Suppressor macrophage (primary cell): ENCODE data around the gene MFAP3.
"Not testable (repeated sequence)": the region's sequence is repeated elsewhere in the genome, so short reads cannot be mapped to it uniquely, and the experiment has no call there.

ENCODE experiments used
- DNase-seq, 4 experiments: peaks; one replicate each; pipeline ENCODE4 v3.0.0-alpha.2; 2020 to 2022
- total RNA-seq, 17 experiments: gene quantifications; one replicate each; lab custom pipeline; 2026; ENCODE audit warnings: mixed read lengths in 6 of 17, inconsistent platforms in 3 of 17; lab: John Stamatoyannopoulos, UW

MFAP3 gene
- total RNA-seq, result 33.1 to 81.4 (median 53.1) reads per million in 17 experiments

DNA sequence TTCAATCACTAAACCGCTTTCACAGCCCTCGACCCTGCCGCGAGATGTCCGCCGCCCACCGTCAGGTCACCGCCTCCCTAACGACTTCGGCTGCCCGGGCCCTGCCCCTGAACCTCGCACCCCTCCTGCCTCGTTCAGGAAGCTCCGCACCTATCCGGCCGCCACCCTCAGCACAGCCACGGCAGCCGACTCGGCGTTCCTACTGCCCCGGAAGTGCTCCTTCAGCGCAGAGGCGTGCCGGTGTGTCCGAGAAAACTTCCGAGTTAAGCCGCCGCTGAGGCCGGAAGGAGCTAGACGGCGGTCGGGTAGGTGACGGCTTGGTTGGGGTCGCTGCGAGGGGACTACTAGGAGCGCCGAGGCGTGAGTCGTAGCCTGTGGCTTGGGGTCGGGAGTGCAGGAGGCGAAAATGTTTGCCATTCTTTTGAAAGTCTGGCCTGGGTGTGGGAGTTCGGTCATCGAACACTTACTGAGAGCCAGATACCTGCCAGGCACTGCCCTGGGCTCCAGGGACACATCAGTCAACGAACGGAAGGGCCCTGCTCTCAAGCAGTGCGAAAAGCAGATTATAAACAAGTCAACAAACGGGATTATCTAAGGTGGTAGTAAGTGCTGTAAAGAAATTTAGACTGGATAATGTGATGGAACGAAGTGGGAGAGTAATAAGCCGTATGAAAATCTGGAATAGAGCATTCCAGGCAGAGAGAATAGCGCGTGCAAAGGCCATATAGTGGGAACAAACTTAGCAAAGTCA, at the start of gene MFAP3, which contains the start of gene FAM114A2:
Gene MFAP3, plus strand, starts transcription at position 261 of the 751 bp plus-strand sequence. CDS start 10,756 bp downstream, outside the sequence.
Gene FAM114A2, minus strand, starts transcription at position 204 of the 751 bp plus-strand sequence. CDS start 3,957 bp downstream, outside the sequence.
- peak; percentile 89 to 94 (median 92) for DNase-seq

DNA sequence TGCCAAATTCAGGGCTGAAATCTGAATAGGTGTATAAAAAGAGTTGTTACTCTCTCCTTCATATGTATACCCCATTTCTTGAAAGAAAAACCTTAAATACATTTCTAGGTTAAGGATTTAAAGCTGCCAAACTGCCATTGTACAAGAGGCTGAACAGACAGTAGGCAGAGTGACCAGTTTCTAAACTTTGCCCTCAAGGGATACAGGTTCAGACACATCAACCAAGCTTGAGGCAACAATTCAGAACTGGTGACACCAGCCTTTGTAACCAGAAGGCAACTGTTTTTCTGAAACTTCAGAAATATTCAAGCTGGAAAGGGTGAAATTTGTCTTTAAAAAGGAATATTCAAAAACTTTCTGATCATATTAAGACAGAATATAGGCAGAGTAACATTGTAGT, 47.6 kb upstream of the MFAP3 start:
- no peak for DNase-seq

DNA sequence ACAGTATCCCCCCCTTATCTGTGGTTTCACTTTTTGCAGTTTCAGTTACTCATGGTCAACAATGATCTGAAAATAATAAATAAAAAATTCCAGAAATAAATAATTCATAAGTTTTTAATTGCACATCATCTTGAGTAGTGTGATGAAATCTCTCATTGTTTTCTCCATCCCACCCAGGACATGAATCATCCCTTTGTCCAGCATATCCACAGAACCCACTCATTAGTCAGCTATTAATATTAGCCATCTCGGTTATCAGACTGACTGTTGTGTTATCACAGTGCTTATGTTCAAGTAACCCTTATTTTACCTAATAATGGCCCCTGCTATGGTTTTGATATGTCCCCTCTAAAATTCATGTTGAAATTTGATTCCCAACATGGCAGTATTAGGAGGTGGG, 40.8 kb upstream of the MFAP3 start:
- DNase-seq, result no peak

DNA sequence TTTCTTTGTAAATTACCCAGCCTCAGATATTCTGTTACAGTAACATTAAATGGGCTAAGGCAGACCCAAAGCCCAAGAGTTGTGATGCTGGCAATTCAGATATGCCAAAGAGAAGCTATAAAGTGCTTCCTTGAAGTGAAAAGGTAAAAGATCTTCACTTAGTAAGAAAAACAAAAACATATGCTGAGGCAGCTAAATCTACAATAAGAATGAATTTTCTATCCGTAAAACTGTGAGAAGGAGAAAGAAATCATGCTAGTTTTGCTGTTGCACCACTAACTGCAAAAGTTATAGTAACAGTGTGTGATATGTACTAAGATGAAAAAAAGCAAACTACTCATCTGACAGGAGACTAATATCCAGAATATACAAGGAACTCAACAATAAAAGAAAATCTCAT, 40.0 kb upstream of the MFAP3 start:
- no peak for DNase-seq

DNA sequence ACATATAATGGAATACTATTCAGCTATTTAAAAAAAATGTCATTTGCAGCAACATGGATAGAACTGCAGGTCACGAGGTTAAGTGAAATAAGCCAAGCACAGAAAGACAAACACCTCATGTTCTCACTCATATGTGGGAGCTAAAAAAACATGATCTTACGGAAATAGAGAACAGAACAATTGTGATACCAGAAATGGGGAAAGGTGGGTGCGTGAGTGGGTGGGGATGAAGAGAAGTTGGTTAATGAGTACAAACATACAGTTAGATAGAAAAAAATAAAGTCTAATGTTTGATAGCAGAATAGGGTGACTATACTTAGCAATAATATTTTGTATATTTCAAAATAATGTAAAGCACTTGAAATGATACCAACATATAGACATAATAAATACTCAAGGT, 38.8 kb upstream of the MFAP3 start:
- DNase-seq, result no peak

DNA sequence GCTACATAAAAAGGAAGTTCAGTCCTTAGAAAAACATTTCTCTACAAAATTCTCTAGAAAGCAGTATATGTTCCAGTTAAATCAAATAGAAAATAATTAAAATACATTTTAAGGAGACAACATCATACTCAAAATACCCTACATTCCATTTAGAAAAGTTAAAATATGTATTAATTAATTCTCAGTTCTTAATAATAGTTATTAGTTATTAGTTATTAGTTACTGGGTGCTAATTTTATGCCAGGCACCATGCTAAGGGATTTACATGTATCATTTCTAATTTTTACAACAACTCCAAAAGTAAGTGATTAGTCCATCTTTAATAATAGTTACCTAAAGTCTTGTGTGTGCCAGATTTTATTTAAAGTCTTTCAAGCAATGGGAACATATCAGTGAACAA, 38.1 kb upstream of the MFAP3 start:
- no peak for DNase-seq

DNA sequence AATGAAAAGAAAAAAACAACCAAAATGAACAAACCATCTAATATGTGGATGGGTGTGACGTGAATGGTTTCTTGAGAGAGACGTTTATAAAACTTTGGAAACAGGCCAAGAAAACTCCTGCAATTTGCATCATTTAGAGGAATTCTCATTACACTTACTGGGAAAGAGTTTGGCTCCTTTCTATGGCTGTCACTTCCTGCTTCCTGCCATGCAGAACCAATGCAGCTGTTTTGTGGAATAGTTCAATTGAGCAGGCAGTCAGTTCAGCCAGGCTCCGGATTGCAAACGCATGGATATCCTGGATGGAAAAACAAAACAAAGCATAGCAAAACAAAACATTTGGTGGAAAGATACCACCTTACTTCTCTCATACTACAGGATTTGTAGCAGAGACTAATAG, 36.7 kb upstream of the MFAP3 start:
- DNase-seq, result no peak

DNA sequence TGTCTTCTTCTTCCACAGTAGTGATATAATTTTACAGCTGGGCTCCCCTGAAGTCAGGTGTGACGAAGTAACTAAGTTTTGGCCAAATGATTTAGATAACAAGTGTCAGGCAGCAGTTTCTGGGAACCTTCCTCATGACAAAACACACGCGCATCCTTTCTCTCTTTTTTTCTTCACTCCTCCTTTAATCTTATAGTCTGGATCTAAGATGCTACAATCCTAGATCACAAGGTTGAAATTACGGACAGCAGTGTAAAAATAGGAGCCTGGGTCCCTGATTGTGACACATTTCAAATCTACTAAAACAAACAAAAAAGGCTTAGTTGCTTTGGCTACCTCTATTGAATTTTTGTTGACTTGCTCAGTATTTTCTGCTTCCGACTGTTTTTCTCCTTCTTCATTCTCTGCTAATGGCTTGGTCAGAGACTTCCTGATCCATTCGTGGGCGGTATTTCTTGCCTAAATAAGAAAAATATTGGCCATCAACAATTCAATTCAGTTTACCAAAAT, 36.2 kb upstream of the MFAP3 start:
- DNase-seq, result no peak

DNA sequence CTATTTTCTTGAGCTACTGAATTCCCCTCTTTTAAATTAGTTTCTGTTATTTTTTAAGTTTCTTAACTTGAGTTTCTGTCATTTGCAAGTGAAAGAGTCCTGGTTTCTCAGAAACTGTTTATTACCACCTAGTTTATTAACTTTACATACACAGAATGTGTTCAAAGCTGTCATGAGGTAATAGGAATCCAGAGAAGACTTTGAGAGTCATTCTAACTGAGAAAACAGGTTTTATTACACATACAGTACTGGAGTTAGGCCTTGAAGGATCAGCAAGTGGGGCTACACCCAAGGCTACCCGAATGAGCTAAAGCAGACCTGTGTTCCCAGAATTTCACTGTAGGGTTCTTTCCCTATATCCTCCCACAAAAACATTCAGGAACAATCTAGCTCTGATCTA, 33.1 kb upstream of the MFAP3 start:
- DNase-seq, result no peak

DNA sequence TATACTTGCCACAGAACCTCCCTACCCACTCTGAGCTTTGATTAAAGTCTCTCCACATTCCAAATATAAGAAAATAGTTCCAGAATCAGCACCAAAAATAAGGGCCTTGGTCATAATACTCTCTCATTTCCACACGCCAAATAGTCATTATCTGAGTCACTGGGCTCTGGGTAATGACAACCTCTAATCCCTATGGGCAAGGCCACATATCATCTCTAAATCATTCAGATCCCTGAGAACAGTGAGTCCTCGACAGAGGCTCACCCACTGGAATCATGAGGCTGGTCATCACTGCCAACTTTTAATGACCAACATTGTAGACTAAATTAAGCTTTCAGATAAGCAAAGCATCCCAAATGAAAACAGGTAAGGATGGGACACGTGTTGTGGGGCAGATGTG, 28.1 kb upstream of the MFAP3 start:
- no peak for DNase-seq

DNA sequence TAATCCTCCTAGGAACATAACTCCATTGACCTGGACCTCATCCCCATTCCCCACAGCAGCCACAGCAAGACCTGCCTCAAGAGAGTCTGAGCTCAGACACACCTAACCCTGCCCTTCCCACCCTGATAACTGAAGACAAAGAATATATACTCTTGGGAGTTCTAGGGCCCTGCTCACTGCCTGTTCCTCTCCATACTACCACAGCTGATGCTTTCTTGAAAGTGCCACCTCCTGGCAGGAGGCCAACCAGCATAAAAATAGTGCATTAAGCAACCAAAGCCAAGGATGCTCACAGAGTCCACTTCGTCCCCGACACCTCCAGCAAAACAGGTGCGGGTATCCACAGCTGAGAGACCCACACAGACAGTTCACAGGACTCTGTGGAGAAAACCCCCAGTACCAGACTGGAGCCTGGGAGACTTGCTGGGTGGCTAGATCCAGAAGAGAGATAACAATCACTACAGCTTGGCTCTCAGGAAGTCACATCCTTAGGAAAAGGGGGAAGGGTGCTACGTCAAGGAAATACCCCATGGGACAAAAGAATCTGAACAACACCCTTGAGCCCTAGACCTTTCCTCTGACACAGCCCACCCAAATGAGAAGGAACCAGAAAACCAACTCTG, 23.6 kb upstream of the MFAP3 start:
- DNase-seq, result no peak

DNA sequence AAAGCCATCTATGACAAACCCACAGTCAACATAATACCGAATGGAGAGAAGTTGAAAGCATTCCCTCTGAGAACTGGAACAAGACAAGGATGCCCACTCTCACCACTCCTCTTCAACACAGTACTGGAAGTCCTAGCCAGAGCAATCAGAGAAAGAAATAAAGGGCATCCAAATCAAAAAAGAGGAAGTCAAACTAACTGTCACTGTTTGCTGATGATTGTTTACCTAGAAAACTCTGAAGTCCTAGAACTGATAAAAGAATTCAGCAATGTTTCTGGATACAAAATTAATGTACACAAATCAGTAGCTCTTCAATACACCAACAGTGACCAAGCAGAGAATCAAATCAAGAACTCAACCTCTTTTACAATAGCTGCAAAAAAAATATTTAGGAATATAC, 19.8 kb upstream of the MFAP3 start:
- not testable (repeated sequence) for DNase-seq

DNA sequence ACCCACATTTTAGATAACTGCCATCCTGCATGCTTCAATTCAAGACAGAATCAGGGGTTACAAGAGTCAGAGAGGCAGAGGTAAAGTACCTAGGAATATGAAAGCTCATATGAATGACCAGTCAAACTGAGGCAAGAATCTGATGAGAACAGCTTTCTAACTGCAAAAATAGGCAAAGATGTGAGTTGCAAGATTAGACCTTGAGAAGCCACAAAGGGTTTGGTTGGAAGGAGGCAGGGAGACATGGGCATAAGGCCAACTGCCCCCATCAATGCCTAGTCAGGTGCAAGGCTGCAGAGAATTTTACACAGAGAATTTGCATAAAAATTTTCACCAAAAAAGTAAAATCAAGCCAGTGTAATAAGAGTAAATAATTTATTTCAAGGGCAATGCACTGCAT, 12.8 kb upstream of the MFAP3 start:
- DNase-seq, result no peak

DNA sequence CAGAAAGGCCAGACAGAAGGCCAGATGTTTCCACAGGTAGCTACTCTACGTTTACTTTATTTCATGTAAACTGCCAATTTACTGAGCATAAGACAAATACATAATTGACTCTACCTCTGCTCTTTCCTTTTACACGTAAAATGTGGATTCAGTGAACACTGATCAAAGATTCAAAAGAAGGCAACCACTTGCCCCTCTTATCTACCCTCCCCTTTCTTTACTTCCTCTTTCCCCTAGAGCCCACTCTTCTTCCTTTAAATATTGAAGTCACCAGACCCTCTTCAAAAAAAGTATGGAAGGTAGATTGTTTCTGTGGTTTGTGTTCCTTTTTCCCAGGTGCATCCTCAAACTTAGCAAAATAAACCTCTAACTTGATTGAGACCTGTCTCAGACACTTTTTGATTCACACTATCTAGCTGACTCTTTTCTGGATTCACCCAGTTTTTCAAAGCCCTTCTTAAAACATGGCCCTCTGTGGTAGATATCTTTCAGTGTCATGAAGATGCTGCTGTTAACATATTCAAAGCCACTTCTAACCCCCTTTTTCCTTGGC, 6.8 kb upstream of the MFAP3 start:
- no peak for DNase-seq

DNA sequence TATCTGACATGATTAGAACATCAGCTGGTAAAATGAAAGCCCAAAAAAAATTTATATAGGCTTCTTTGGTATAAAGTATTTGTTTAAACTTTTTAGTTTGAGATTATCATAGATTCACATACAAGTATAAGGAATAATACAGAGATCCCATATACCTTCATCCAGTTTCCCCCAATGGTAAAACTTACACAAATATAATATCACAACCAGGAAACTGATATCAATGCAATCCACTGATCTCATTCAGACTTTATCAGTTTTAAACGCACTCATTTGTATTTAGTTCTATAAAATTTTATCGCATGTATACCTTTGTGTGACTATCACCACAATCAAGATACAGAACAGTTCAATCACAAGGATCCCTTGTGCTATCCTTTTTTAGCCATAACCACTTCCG, 3.8 kb upstream of the MFAP3 start:
- DNase-seq, result no peak

DNA sequence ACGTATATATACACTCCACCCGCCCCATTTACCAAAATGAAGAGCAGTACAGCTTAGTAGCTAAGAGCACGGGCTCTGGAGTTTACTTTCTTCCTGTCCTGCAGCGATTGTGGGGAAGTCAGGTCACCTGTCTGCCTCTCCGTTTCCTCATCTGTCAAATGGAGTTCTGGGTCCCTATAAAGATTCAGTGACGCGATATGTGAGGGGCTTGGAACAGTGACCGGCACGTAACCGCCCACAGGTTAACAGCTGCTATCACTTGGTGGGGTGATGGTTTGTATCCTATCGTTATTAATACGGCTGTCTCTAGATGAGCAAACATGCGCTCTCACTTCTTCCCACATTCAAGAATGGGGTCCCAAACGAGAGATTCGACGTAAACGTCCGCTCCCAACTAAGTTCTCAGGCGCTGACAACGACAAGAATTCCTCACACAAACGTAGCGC, 483 bp upstream of the MFAP3 start:
- peak; percentile 38 to 68 (median 43) for DNase-seq

DNA sequence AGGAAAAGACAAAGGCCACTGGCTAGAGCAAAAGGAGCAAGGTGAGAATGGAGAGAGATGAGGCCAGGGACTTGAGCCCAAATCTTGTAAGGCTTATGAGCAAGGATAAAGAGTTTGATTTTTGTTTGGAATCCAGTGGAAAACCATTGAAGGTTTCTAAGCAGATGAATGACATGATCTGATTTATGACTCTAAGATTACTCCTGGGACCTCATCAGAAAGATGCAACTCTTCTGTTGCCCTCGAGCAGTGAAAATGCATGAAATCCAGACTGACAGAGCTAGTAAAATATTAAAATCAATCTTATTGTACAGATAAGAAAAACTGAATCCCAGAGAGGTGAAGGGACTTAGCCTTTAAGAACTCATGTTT, 677 bp downstream of the MFAP3 start:
- no peak for DNase-seq

DNA sequence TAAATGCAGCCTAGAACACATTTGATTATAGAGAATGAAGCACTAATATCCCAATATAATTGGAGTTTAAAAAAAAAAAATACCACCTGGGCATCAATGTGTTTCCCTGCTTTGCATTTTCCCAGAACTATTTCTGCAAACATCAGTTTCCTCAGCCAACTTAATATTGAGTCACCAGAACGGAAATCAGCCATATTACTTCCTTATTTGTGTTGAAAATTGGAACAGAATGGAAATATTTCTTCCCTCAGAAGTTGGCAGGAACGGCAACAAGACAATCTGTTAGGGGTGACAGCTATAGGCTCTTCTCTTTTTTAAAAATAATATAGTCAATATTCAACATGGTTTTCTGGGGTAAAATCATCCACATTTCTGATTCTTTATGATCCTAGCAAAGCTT, 4.0 kb downstream of the MFAP3 start:
- DNase-seq, result peak; percentile 17 to 74 (median 46)

DNA sequence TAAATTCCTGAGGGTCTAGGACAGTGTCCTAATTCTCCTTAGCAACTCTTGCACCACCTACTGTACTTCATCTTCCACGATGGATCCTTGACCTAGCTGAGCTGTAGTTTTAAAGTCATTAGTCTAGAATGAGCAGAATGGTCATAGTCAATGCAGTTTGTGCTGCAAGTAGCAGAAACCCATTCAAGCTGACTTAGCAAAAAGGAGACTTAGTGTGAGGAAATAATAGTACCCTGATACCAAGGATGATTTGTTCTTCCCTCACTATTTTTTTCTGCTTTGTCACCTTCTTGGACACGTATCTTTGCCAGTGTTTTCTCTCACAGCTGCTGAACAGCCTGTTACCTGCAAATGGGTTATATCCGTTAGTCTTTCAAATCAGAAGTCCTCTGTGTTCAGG, 5.3 kb downstream of the MFAP3 start:
- DNase-seq, result no peak

DNA sequence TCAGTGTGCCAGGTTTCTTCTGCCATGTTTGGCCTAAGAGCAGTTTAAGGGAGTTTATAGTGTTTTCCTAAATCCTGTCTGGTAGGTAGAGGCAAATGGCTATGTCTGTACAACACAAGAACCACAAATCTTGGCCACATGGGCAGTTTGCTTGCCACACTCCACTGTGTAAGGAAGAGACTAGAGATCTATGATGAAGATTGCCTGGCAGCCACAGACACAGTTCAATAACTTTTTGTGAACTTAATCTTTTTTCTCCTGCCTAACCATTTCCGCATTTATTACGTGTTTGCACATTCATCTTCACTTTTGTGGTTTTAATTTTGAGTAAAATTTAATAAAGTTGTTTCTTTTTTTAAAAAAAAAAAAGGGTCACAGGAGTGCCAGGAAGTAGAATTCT, 5.8 kb downstream of the MFAP3 start:
- no peak for DNase-seq

DNA sequence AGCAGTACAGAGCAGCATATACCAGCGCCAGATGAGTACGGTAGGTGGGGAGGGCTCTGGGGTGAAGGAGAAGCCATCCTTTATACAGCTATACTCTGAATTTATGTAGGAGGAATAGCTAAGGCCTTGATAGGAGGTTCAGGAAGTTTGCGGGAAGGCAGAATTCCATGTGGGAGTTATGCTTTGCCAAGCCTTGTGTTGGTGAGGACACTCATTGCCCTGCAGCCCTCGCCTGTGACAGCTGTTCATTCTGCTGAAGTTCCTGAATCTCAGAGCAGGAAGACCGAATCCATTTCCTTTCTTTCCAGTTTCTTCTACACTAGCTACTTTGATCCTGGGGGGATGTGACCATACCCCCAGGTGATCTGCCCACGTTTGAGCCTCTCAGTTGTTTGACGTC, 7.7 kb downstream of the MFAP3 start:
- no peak for DNase-seq

DNA sequence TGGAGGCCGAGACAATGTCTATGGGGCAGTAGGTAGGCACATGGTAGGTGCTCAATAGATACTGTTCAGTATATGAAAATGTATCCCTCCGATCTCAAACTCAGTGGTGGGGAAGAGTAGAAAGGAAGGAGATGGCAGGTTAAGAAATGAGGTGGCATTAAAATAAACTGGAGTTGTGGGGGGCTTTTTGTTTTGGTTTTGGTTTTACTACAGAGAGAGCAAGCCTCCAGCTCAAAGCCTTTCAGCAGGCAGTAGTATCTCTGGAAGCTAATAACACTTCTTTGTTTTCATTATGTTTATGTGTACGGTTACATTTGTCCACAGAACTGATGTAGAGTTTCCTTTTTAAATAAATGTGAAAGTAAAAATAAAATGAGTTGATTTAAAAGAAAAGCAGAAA, 8.6 kb downstream of the MFAP3 start:
- DNase-seq, result no peak

DNA sequence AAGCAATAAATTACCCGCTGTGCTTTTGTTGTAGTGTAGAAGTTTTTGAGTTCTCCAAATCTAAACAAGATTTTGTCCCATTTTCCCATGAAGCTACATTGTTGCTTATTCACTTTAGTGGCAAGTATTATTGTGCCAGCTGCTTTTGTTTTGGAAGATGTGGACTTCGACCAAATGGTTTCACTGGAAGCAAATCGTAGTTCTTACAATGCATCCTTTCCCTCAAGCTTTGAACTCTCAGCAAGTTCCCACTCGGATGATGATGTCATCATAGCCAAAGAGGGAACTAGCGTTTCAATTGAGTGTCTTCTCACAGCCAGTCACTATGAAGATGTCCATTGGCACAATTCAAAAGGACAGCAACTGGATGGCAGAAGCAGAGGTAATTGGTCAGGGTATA, 10.9 kb downstream of the MFAP3 start:
- DNase-seq, result peak; percentile 53 to 72 (median 62)

DNA sequence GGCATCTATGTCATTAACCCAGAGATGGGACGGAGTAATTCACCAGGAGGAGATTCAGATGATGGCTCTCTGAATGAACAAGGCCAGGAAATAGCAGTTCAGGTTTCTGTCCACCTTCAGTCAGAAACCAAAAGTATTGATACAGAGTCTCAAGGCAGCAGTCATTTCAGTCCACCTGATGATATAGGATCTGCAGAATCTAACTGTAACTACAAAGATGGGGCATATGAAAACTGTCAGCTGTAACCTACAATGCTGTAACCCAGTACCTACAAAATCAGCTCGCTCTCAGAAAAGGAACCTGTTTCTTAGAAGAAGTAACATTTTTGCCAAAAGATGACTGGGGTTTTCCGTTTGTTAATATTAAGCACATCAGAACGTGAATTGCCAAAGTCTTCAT, 14.7 kb downstream of the MFAP3 start:
- DNase-seq, result no peak
